A673 (cell line): Measurements from ENCODE around the gene NOCT. TPM values are rescaled to one million over a fixed set of nuclear protein-coding genes. Genes with fewer than 3 reads are reported as not detected.
"Not testable (repeated sequence)": the region's sequence is repeated elsewhere in the genome, so short reads cannot be mapped to it uniquely, and the experiment has no call there.

Experiments
- BruUV-seq: library from RNA; stranded (reverse); fragments of 400-500 nt; replicated peaks from 2 replicates; lab custom pipeline; 2021; lab: Mats Ljungman, UMichigan
- CTCF ChIA-PET: fragments of 300-600 bp; sonication (Branson Sonifier 250); formaldehyde crosslinking; loops from one replicate; lab custom pipeline; 2022; ENCODE audit warnings: antibody characterized with exemption; lab: Charles Lee
- POLR2A ChIA-PET: fragments of 300-600 bp; sonication (Branson Sonifier 250); formaldehyde crosslinking; loops from one replicate; lab custom pipeline; 2022; ENCODE audit warnings: antibody characterized with exemption; ENCODE audit not compliant: low non-redundant PET; lab: Charles Lee
- DNase-seq: peaks from one replicate; pipeline ENCODE4 v3.0.0-alpha.2; 2015; ENCODE audit warnings: low spot score
- H3K27ac ChIP-seq: fragments of 200-600 bp; sonication (generic); 2 replicates; pipeline ENCODE4 v1.5.1; 2016; ENCODE audit warnings: mixed run types, low read depth, mild to moderate bottlenecking, mixed read lengths, antibody characterized with exemption, low read length; ENCODE audit not compliant: poor library complexity, severe bottlenecking
- H3K27me3 ChIP-seq: fragments of 200-600 bp; sonication (generic); replicated peaks from 2 replicates; pipeline ENCODE4 v1.6.1; 2017; ENCODE audit warnings: mixed run types, low read depth, mild to moderate bottlenecking, mixed read lengths, antibody characterized with exemption, low read length; ENCODE audit not compliant: insufficient read depth, poor library complexity
- H3K36me3 ChIP-seq: fragments of 200-600 bp; sonication (generic); 2 replicates; pipeline ENCODE4 v1.6.1; 2016; ENCODE audit warnings: mixed run types, mild to moderate bottlenecking, mixed read lengths, antibody characterized with exemption, low read length; ENCODE audit not compliant: insufficient read depth, poor library complexity, severe bottlenecking
- H3K4me1 ChIP-seq: fragments of 200-600 bp; sonication (generic); 2 replicates; pipeline ENCODE4 v1.6.1; 2017; ENCODE audit warnings: mixed run types, mild to moderate bottlenecking, mixed read lengths, antibody characterized with exemption, low read length; ENCODE audit not compliant: insufficient read depth, poor library complexity, severe bottlenecking
- H3K4me3 ChIP-seq: fragments of 200-600 bp; sonication (generic); 2 replicates; pipeline ENCODE4 v1.5.1; 2016; ENCODE audit warnings: low read depth, mixed run types, mild to moderate bottlenecking, mixed read lengths, low read length; ENCODE audit not compliant: poor library complexity, severe bottlenecking
- H3K9me3 ChIP-seq: fragments of 200-600 bp; sonication (generic); 2 replicates; pipeline ENCODE4 v1.6.1; 2016; ENCODE audit warnings: mixed run types, low read depth, mild to moderate bottlenecking, mixed read lengths, antibody characterized with exemption, low read length; ENCODE audit not compliant: poor library complexity, severe bottlenecking
- EZH2 ChIP-seq: fragments of 200-600 bp; sonication (generic); IDR thresholded peaks from 2 replicates; pipeline ENCODE4 v1.6.1; 2017; ENCODE audit warnings: borderline replicate concordance, low read depth, mild to moderate bottlenecking, mixed read lengths, antibody characterized with exemption, low read length; ENCODE audit not compliant: poor library complexity, severe bottlenecking
- intact Hi-C: fragments of 100-400 bp; cut with micrococcal nuclease; formaldehyde crosslinking; loops from one replicate; pipeline ENCODE4 v1.10.0; 2022; ENCODE audit not compliant: unreplicated experiment
- total RNA-seq: library from RNA; stranded (reverse); gene quantifications from 2 replicates; pipeline ENCODE4 v1.2.3, GENCODE V29; 2021
- TF ChIP-seq, protein P1 (sequence below): fragments of 300-800, 200-600 bp; sonication (generic); conservative IDR thresholded peaks from 2 replicates; pipeline ENCODE4 v1.5.1; 2017; ENCODE audit warnings: low read depth, mild to moderate bottlenecking, antibody characterized with exemption, low read length, moderate library complexity, mixed read lengths

Gene NOCT
- total RNA-seq, 1 experiment from 2014 or later, result 27.6 TPM

DNA sequence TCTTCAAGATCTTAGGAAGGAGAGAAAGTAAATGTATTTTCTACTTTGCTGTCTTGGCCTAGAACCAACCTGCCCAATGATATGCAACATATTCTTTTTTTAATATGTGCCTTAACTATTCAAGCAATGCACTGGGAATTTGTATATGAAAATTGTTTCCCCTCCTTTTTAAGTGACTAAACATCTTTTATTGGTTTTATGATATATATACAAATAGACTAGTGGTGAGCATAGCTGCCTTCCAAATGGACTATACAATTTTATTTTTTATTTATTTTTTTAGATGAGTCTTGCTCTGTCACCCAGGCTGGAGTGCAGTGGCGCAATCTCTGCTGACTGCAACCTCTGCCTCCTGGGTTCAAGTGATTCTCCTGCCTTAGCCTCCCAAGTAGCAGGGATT, 10.3 kb downstream of the NOCT start:
- no peak overlapping the region for H3K4me3 ChIP-seq
- peaks cover 2% of the 10 kb centered on the region for H3K4me1 ChIP-seq
- TF ChIP-seq, protein P1, sequence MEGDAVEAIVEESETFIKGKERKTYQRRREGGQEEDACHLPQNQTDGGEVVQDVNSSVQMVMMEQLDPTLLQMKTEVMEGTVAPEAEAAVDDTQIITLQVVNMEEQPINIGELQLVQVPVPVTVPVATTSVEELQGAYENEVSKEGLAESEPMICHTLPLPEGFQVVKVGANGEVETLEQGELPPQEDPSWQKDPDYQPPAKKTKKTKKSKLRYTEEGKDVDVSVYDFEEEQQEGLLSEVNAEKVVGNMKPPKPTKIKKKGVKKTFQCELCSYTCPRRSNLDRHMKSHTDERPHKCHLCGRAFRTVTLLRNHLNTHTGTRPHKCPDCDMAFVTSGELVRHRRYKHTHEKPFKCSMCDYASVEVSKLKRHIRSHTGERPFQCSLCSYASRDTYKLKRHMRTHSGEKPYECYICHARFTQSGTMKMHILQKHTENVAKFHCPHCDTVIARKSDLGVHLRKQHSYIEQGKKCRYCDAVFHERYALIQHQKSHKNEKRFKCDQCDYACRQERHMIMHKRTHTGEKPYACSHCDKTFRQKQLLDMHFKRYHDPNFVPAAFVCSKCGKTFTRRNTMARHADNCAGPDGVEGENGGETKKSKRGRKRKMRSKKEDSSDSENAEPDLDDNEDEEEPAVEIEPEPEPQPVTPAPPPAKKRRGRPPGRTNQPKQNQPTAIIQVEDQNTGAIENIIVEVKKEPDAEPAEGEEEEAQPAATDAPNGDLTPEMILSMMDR, result no peak
- TF ChIP-seq EZH2, result no peak
- H3K9me3 ChIP-seq, result no peaks in the 10 kb centered on the region
- no TSS peak for BruUV-seq
- no peak for DNase-seq
- intact Hi-C loops, result no loop called here
- H3K27ac ChIP-seq, result no peak overlapping the region
- ChIA-PET CTCF (no interaction called here), POLR2A (no interaction called here)
- no peaks in the 10 kb centered on the region for H3K36me3 ChIP-seq
- H3K27me3 ChIP-seq, result no peaks in the 10 kb centered on the region

DNA sequence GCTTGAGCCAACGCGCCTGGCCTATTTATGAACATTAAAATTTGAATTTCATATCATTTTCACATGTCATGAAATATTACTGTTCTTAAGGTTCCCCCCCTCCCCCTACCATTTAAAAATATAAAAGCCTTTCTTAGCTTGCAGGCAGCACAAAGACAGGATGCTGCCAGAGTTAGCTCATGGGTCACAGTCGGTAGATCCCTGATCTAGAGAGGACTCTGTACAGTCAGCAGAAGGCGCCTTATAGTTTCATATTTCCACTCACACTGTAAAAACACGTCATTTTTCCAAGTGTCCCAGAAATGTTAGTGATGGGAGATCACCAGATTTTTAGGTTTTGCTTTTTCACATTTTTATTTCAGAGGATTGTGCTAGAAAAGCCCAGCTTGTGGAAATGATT, 12.2 kb downstream of the NOCT start:
- H3K9me3 ChIP-seq, result no peaks in the 10 kb centered on the region
- POLR2A ChIA-PET, result no interaction called here
- H3K27me3 ChIP-seq, result no peaks in the 10 kb centered on the region
- no peak for DNase-seq
- H3K4me3 ChIP-seq, result no peak overlapping the region
- intact Hi-C loops, result no loop called here
- no TSS peak for BruUV-seq
- H3K36me3 ChIP-seq, result no peaks in the 10 kb centered on the region
- H3K4me1 ChIP-seq, result peaks cover 3% of the 10 kb centered on the region
- no peak overlapping the region for H3K27ac ChIP-seq
- TF ChIP-seq EZH2, result no peak
- TF ChIP-seq, protein P1, result no peak
- CTCF ChIA-PET, result interaction anchor here (1.4 kb wide), 1 partner anchor 10 kb away, joined by 4 read pairs; no protein-coding TSS in a partner anchor

DNA sequence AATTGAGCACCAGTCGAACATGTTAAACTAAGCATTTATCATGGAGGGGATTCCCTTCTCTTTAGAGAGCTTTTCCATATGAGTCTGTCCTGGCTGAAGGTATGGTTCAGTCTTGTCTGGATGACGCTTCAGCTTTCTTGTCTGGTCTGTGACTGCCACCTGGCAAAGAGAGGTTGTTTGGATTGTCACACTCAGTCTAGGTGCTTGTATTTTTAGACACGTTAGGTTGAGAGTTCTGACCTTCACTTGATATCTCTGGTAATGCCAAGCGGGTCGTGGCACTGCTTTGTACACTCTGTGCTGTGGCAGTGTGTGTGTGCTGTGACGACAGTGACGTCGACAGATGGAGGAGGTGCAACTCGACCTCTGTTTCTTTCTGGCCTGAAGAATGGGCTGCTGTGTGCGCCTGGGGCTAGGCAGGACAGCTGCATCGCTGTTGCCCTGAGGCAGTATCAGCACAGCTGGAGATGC, 12.6 kb downstream of the NOCT start:
- no peak for DNase-seq
- POLR2A ChIA-PET, result no interaction called here
- CTCF ChIA-PET, result interaction anchor here (1.4 kb wide), 1 partner anchor 11 kb away, joined by 4 read pairs; no protein-coding TSS in a partner anchor
- H3K27ac ChIP-seq, result peak overlapping the region; percentile 8
- H3K4me1 ChIP-seq, result peaks cover 3% of the 10 kb centered on the region
- TF ChIP-seq, protein P1, result no peak
- no peak for TF ChIP-seq EZH2
- no peaks in the 10 kb centered on the region for H3K9me3 ChIP-seq
- H3K36me3 ChIP-seq, result no peaks in the 10 kb centered on the region
- no TSS peak for BruUV-seq
- H3K27me3 ChIP-seq, result no peaks in the 10 kb centered on the region
- intact Hi-C loops, result no loop called here
- H3K4me3 ChIP-seq, result no peak overlapping the region

DNA sequence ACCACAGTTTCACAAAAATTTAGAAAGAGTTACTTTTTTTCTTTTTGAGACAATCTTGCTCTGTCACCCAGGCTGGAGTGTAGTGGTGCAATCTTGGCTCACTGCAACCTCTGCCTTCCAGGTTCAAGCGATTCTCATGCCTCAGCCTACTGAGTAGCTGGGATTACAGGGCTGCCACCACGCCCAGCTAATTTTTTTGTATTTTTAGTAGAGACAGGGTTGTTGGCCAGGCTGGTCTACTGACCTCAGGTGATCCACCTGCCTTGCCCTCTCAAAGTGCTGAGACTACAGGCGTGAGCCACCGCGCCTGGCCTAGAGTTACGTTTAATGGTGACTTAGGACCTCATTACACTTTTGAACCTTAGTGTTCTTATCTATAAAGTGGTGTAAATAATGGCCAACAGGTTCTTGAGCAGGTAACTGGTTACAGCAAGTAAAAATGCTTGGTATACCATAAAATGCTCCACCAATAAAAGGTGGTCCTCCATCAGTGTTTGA, 14.3 kb downstream of the NOCT start:
- BruUV-seq, H3K4me1 ChIP-seq, DNase-seq, POLR2A ChIA-PET, H3K36me3 ChIP-seq, H3K9me3 ChIP-seq, H3K27me3 ChIP-seq, H3K27ac ChIP-seq, H3K4me3 ChIP-seq: not testable (repeated sequence)
- intact Hi-C loops, result loop anchor here (5.0 to 10.0 kb wide), 4 partner anchors 67 to 625 kb away; partner anchors contain the start of gene ELF2
- CTCF ChIA-PET, result interaction anchor here (0.5 to 1.3 kb wide), 16 partner anchors 9 to 670 kb away, joined by 3 to 17 read pairs (median 5); partner anchors contain the start of gene ELF2
